GM19438 (cell line): ENCODE measurements around the gene NCBP2L.
A peak's percentile ranks its signal among the peaks of the same experiment; 100 is the strongest.

Experiments used
- ATAC-seq: cut with Tn5 transposase; IDR thresholded peaks from one replicate; pipeline ENCODE4 v1.9.1; 2021; ENCODE audit warnings: low read depth; ENCODE audit not compliant: unreplicated experiment

Gene NCBP2L

GRCh38 chrX:107777536-107777832 is at the start of gene NCBP2L:
Gene NCBP2L, plus strand, starts transcription at chrX:107777733. Its CDS starts 16,488 bp downstream, at chrX:107794221.
- no peak for ATAC-seq

- ATAC-seq = no peak
Observed at GRCh38 chrX:107728371-107729099, 49.0 kb upstream of the NCBP2L start.

- ATAC-seq = no peak
Observed at GRCh38 chrX:107729558-107730297, 47.8 kb upstream of the NCBP2L start.

- no peak for ATAC-seq
Observed at GRCh38 chrX:107730298-107730655, 47.3 kb upstream of the NCBP2L start.

GRCh38 chrX:107730991-107731766 is 46.4 kb upstream of the NCBP2L start:
- no peak for ATAC-seq

- no peak for ATAC-seq
Observed at GRCh38 chrX:107731831-107732502, 45.6 kb upstream of the NCBP2L start.

GRCh38 chrX:107733686-107734085 is 43.8 kb upstream of the NCBP2L start:
- no peak for ATAC-seq

- ATAC-seq = no peak
Observed at GRCh38 chrX:107734646-107735045, 42.9 kb upstream of the NCBP2L start.

GRCh38 chrX:107736781-107737531 is 40.6 kb upstream of the NCBP2L start:
- ATAC-seq = no peak

GRCh38 chrX:107738272-107738671 is 39.3 kb upstream of the NCBP2L start:
- no peak for ATAC-seq

GRCh38 chrX:107738768-107739167 is 38.8 kb upstream of the NCBP2L start:
- ATAC-seq = no peak

- no peak for ATAC-seq
Observed at GRCh38 chrX:107739541-107739940, 38.0 kb upstream of the NCBP2L start.

- peak; percentile 8 for ATAC-seq
Observed at GRCh38 chrX:107741404-107741790, 36.1 kb upstream of the NCBP2L start.

GRCh38 chrX:107742700-107743191 is 34.8 kb upstream of the NCBP2L start:
- no peak for ATAC-seq

- ATAC-seq = no peak
Observed at GRCh38 chrX:107743995-107744394, 33.5 kb upstream of the NCBP2L start.

GRCh38 chrX:107744868-107745267 is 32.7 kb upstream of the NCBP2L start:
- ATAC-seq = no peak

GRCh38 chrX:107747596-107748161 is 29.9 kb upstream of the NCBP2L start:
- no peak for ATAC-seq

- ATAC-seq = no peak
Observed at GRCh38 chrX:107748506-107748905, 29.0 kb upstream of the NCBP2L start.

GRCh38 chrX:107750263-107750662 is 27.3 kb upstream of the NCBP2L start:
- no peak for ATAC-seq
